ENCODE results near the gene TUBB4B.

TUBB4B gene

DNA sequence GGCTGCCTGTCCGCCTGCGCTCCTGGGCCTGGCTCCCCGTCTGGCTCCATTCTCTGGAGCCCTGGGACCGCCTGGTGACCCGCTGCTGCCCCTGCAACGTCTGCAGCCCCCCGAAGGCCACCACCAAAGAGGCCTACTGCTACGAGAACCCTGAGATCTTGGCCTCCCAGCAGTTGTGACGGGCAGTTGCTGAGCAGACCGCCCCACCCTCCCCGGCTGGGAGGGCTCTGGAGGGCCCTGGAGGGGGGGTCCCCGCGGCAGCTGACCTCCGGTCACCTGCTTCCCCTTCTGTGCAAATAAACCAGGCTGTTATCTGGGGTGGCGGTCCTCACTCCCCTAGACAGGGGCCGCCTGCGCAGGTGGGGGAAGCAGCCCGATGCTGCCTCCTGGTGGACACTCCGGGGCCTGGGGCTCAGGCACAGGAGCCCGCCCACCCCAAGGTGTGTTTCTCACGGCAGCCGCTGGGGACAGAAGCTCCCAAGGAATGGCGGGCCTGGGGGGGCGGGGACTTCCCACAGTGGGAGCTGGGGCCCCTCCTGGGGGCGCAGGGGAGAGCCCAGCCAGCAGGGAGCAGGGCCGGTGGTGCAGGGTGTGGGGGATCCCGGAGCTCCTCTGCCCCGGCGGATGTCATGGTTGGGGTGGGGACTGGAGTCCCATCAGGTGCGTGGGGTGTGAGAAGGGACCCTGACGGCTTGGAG is 4.7 kb upstream of the TUBB4B start:
- TF ChIP-seq CTCF (IDR thresholded peaks at IDR 0.05; ENCODE audit: low read depth, low read length), result peak; percentile 92
- H3K4me3 ChIP-seq (ENCODE audit: low read depth, low read length), result no peak overlapping the region

- no peak overlapping the region for H3K4me3 ChIP-seq (ENCODE audit: low read depth, low read length)
- no peak for TF ChIP-seq CTCF (IDR thresholded peaks at IDR 0.05; ENCODE audit: low read depth, low read length)
Measured at GRCh38 chr9:137236936-137237421, 4.1 kb upstream of the TUBB4B start.

GRCh38 chr9:137237759-137238726 is 3.0 kb upstream of the TUBB4B start:
- TF ChIP-seq CTCF (IDR thresholded peaks at IDR 0.05; ENCODE audit: low read depth, low read length), result no peak
- H3K4me3 ChIP-seq (ENCODE audit: low read depth, low read length), result no peak overlapping the region

GRCh38 chr9:137239541-137240200 is 1.4 kb upstream of the TUBB4B start:
- H3K4me3 ChIP-seq (ENCODE audit: low read depth, low read length), result peak overlapping the region; percentile 67

DNA sequence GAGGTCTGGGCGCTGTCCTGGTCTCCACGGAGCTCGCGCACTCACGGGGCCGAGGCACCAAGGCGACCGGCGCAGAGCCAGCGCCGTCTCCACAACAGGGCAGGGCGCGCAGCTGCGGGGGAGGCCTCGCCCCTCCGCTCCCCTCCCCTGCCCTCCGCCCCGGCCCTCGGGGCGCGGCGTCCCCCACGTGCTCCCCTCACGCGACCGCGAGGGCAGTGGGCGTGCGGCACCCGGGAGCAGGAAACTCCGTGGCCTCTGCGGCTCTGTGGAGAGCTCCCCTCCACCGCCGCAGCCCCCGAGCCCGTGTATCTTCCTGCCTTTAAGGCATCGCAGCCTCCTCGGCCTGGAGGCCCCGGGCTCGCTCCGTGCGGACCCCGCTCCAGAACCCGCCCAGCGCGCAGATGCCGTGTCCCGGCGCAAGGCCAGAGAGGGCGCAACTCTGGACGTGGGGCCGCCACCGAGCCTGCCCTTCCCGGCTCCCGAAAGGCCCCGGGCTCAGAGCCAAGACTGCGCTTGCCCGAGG is 708 bp upstream of the TUBB4B start:
- H3K4me3 ChIP-seq (ENCODE audit: low read depth, low read length), result peak overlapping the region; percentile 67
- TF ChIP-seq CTCF (IDR thresholded peaks at IDR 0.05; ENCODE audit: low read depth, low read length), result no peak

GRCh38 chr9:137241490-137242268 is 592 bp downstream of the TUBB4B start:
- no peak for TF ChIP-seq CTCF (IDR thresholded peaks at IDR 0.05; ENCODE audit: low read depth, low read length)
- H3K4me3 ChIP-seq (ENCODE audit: low read depth, low read length), result peak overlapping the region; percentile 90
